ENCODE data around the gene SLPI. TPM values are rescaled to one million over a fixed set of nuclear protein-coding genes. Genes with fewer than 3 reads are reported as not detected.

The SLPI gene
- total and polyA plus RNA-seq, 11 donors = 0.37 to 187 (median 1.5) TPM; not detected in 2

GRCh38 chr20:45269754-45270270, 15.4 kb upstream of the SLPI start:
- H3K27ac ChIP-seq = no peak overlapping the region
- no peaks in the 10 kb centered on the region for H3K9me3 ChIP-seq
- 78 to 84% (median 80%) methylated on average over 4 of the region's 4 CpGs for WGBS, 4 donors
- DNase-seq (no peak), ATAC-seq (no peak)
- TF ChIP-seq POLR2A (IDR thresholded peaks at IDR 0.05) (no peak), CTCF (IDR thresholded peaks at IDR 0.05) (no peak)
- no peaks in the 10 kb centered on the region for H3K36me3 ChIP-seq
- H3K4me1 ChIP-seq = no peaks in the 10 kb centered on the region
- H3K4me3 ChIP-seq = no peak overlapping the region
- intact Hi-C loops (cut with DNase I) = loop anchor here in 1 of 10 donors (10.0 kb wide), 1 partner anchor 135 kb away; no protein-coding TSS in a partner anchor
- H3K27me3 ChIP-seq = peaks cover 0 to 19% (median 5%) of the 10 kb centered on the region in 9 donors

GRCh38 chr20:45269056-45269455, 14.7 kb upstream of the SLPI start:
- H3K4me3 ChIP-seq = no peak overlapping the region
- H3K4me1 ChIP-seq = no peaks in the 10 kb centered on the region
- H3K27me3 ChIP-seq = peaks cover 0 to 18% (median 5%) of the 10 kb centered on the region in 9 donors
- ATAC-seq = no peak
- no peaks in the 10 kb centered on the region for H3K36me3 ChIP-seq
- intact Hi-C loops (cut with DNase I) = no loop called here
- no peak overlapping the region for H3K27ac ChIP-seq
- no peaks in the 10 kb centered on the region for H3K9me3 ChIP-seq
- no peak for DNase-seq
- 68 to 95% (median 75%) methylated on average over 3 of the region's 3 CpGs for WGBS, 4 donors
- no peak for TF ChIP-seq CTCF (IDR thresholded peaks at IDR 0.05)

GRCh38 chr20:45268531-45268930, 14.2 kb upstream of the SLPI start:
- ATAC-seq (no peak), DNase-seq (no peak)
- TF ChIP-seq CTCF (IDR thresholded peaks at IDR 0.05) = no peak
- no peak for TF ChIP-seq POLR2A (IDR thresholded peaks at IDR 0.05)
- Histone ChIP-seq H3K27me3 (peaks cover 0 to 18% (median 5%) of the 10 kb centered on the region in 9 donors), H3K4me3 (no peak overlapping the region), H3K4me1 (no peaks in the 10 kb centered on the region), H3K36me3 (no peaks in the 10 kb centered on the region), H3K9me3 (no peaks in the 10 kb centered on the region), H3K27ac (no peak overlapping the region)
- intact Hi-C loops (cut with DNase I) = no loop called here
- WGBS, 4 donors = 72 to 94% (median 84%) methylated on average over 3 of the region's 3 CpGs

- no peak for DNase-seq
- ATAC-seq = no peak
- no peaks in the 10 kb centered on the region for H3K36me3 ChIP-seq
- no peaks in the 10 kb centered on the region for H3K4me1 ChIP-seq
- H3K9me3 ChIP-seq = no peaks in the 10 kb centered on the region
- no peak overlapping the region for H3K27ac ChIP-seq
- intact Hi-C loops (cut with DNase I) = no loop called here
- TF ChIP-seq CTCF (IDR thresholded peaks at IDR 0.05) = no peak
- no peak for TF ChIP-seq POLR2A (IDR thresholded peaks at IDR 0.05)
- no peak overlapping the region for H3K4me3 ChIP-seq
- H3K27me3 ChIP-seq = peaks cover 0 to 14% (median 5%) of the 10 kb centered on the region in 9 donors
These were observed 12.6 kb upstream of the SLPI start for GRCh38 chr20:45266977-45267376.

All from heart left ventricle (tissue), 16 donors.